HG03064 (cell line): Measurements from ENCODE around the gene EHD3.

Experiments used
- ATAC-seq: cut with Tn5 transposase; IDR thresholded peaks from one replicate; pipeline ENCODE4 v1.9.1; 2021; ENCODE audit warnings: low read depth; ENCODE audit not compliant: unreplicated experiment

Gene EHD3

GRCh38 chr2:31253356-31254131 is 19.6 kb downstream of the EHD3 start:
- no peak for ATAC-seq

GRCh38 chr2:31254237-31255203 is 20.6 kb downstream of the EHD3 start:
- ATAC-seq = no peak

DNA sequence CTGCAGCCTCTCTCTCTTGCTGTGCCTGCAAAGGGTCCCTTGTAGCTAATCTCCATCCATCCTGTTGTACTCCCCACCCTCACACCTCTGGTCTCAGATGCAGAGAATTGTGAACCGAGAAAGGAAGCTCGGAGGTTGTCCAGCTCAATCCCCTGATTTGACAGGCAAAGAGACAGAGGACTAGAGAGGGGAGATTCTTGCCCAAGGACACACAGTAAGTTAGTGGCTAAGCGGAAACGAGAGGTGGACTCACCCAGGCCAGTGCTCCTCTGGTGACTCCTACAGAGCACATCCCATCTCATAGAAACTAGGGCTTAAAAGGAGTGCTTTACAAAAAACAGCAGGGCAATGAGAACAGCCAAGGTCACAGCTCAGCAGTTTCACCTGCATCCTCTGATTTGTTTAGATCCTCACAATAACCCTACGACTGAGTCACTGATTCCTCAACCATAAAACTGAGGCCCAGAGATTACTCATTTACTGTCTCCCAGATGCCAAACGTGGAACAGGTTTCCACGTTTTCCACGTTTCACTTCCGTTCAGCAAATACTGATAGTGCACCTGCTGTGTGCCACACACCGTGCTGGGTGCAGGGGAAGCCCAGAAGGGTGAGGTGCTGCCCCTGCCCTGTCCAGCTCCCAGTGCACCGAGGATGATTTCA is 22.1 kb downstream of the EHD3 start:
- ATAC-seq = peak; percentile 65

GRCh38 chr2:31256611-31257382 is 22.8 kb downstream of the EHD3 start:
- peak; percentile 11 for ATAC-seq

DNA sequence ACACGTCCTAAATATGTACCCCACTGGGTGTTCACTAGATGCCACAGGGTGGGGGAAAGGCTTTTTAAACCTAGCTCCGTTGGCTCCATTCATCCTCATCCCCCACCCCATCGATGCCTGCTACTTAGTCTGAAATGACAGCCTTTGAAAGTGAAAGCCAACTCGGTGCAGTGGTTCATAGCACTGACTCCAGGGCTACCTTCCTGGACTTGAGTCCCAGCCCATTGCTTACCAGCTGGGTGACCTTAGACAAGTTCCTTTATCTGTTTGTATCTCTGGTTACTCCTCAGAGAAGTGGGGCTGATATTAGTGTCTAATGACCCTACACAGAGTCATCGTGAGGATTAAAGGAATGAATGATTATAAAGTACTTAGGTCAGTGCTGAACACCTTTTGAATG is 24.4 kb downstream of the EHD3 start:
- ATAC-seq = no peak

- no peak for ATAC-seq
These were observed 25.1 kb downstream of the EHD3 start for GRCh38 chr2:31259075-31259474.

DNA sequence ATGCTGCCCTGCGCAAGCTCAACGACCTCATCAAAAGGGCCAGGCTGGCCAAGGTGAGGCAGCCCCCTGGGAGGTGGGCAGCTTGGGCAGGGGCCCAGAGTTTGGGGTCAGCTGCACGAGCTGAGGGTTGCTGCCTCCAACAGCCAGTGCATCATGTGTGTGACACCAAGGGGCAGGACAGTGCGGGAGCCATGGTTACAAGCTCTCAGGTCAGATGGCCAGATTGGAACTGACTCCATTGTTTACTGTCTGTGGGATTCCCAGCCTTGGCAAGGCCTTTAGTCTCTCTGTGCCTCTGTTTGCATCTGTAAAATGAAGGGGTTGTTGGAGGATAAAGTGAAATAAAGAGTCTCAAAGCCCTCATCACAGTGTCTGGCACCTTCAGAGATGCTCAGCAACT is 26.9 kb downstream of the EHD3 start:
- ATAC-seq = no peak

DNA sequence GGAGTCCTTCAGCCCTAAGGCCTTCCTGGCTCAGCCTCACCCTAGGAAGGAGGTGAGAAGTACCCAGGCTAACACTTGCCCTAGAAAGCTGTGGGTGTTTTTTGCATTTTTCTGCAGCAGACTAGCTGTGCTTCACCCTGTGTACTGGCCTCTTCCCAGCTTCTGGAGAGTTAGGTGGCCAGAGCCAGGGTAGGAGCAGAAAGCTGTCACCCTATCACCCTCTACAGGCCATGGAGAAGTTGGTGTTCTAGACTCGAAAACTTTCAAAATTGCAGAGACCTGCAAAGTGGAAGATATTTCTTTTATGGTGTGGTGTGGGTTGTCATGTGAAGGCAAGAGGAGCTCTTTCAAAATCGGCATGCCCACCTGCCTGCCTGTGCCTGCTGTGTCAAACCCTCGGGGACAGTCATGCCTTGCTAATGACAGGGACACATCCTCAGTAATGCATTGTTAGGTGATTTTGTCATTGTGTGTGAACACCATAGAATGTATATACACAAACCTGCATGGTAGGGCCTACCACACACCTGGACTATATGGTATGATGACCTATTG is 29.8 kb downstream of the EHD3 start:
- ATAC-seq = no peak

- ATAC-seq = no peak
These were observed 31.3 kb downstream of the EHD3 start for GRCh38 chr2:31265234-31265633.

- no peak for ATAC-seq
These were observed 32.9 kb downstream of the EHD3 start for GRCh38 chr2:31266804-31267203.

GRCh38 chr2:31267437-31268120 is 33.6 kb downstream of the EHD3 start:
- ATAC-seq = no peak

- ATAC-seq = no peak
These were observed 34.4 kb downstream of the EHD3 start for GRCh38 chr2:31268344-31268743.

GRCh38 chr2:31269087-31269486 is 35.1 kb downstream of the EHD3 start:
- no peak for ATAC-seq

DNA sequence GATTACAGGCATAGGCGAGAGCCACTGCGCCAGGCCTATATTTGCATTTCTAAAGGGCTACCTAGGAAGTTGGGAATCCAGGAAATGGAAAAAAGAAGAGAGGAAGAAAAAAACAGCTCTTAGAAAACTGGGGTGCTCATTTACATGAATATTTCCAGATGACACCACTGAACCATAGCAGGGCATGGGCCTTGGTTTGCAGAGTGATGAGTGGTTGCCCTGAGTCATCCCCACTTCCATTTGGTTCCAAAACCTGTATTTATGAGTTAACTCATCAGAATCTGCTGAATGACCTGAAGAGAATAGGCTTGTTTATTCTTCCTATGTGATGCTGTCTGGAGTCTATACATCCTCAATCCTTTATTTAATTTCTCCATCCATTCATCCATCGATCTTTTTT is 36.2 kb downstream of the EHD3 start:
- ATAC-seq = no peak

DNA sequence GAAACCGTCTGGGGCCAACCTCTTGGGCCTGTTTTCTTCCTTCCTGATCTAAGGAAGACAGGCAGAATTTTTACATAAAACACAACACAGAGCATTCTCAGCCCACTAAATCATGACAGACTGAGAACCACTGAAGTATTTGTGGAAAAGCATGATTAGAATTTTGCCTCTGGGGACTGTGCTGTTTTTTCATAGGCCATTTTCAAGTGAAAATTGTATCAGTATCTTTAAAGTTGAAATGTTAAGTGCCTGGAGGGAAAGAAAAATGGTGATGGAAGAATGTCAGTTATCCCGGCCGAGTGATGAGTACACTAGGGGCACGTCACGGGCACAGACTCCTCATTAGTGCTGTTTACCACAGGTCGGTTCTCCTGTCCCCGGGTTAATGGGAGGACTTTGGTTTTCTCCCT is 36.9 kb downstream of the EHD3 start:
- no peak for ATAC-seq

- ATAC-seq = no peak
These were observed 37.9 kb downstream of the EHD3 start for GRCh38 chr2:31271851-31272267.

DNA sequence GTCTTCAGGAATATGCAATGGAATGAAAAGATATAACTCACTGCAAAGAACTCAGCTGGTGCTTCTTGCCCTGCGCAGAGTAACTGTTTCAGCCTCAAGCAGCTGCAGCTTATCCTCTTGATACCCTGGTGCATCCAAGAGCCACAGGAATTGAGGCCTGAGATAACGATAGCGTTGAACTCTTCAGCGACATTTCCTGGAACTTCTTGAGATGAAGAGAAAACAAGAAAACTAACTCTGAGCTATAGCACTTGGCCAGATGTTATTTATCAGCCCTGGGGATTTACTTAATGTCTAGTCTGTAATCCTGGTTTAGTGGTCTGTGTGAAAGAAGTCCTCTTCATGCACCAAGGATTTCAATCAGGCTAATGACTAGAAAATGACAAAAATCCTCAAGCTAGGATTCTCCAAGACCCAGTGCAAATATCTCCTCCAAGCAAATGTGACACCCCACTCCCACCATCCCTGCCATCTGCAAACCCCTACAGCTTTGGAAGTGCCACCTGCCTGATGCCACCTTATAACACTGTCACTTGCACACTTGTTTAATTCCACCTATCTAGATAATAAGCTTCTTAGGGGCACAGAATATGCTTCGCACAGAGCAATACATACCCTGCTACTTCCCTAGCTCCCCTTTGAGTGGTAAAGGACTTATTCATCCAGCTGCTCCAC is 40.6 kb downstream of the EHD3 start:
- no peak for ATAC-seq

DNA sequence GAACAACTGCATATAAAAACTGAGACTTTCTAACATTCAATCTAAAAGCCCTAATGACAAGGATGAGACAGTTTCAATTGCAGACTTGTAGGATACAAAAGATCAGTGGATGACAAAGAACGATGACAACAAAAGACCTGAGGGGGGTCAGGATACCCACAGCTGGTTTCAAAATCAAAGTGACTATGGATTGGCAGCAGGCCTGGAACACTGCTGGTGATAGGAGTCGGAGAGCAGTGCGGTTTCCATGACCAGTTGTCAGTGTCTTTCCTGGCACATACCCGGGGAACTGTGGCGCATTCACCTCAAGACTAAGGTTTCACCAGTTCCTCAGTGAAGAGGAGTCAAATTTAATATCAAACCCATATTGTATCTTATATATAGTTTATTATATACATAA is 42.0 kb downstream of the EHD3 start:
- ATAC-seq = no peak

DNA sequence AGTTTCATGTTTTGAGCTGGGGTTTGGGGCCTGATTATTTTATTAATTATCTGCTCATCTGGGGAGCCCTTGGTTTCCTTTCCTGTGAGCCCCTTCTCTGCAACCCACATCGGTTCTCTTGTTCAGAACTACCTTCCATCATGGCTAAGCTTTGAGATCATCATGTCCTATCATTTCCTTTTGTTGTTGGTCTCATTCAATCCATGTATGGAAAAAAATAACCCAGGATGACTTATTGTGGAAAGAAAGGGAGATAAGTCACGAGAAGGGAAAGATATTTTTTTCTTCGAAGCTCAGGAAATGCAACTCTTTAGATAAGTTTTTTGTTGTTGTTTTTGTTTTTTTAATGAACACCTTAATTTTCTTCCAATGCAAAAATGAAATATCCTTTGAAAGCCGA is 43.7 kb downstream of the EHD3 start:
- no peak for ATAC-seq
